Panc1 (cell line): ENCODE measurements around the gene MAPK4. TPM values are rescaled to one million over a fixed set of nuclear protein-coding genes. Genes with fewer than 3 reads are reported as not detected.

Experiments used
- ATAC-seq: fragments of 200-7000 bp; cut with Tn5 transposase; 2 replicates; pipeline ENCODE4 v1.9.1; 2020; ENCODE audit warnings: mild to moderate bottlenecking, moderate library complexity
- BruUV-seq: library from RNA; stranded (reverse); fragments of 400-500 nt; replicated peaks from 2 replicates; lab custom pipeline; 2021; lab: Mats Ljungman, UMichigan
- CTCF ChIA-PET: fragments of 300-600 bp; sonication (Branson Sonifier 250); formaldehyde crosslinking; loops from one replicate; lab custom pipeline; 2022; ENCODE audit warnings: antibody characterized with exemption; lab: Charles Lee
- POLR2A ChIA-PET: fragments of 300-600 bp; sonication (Branson Sonifier 250); formaldehyde crosslinking; loops from one replicate; lab custom pipeline; 2022; ENCODE audit warnings: antibody characterized with exemption; lab: Charles Lee
- DNase-seq: peaks from one replicate; pipeline ENCODE4 v3.0.0-alpha.2; 2010; ENCODE audit warnings: low read depth, low spot score
- H3K27ac ChIP-seq: 2 replicates; pipeline ENCODE4 v1.5.1; 2011; ENCODE audit warnings: mild to moderate bottlenecking, low read length, inconsistent platforms
- H3K27me3 ChIP-seq: fragments of 200-500 bp; sonication (Bioruptor generic); 2 replicates; pipeline ENCODE4 v1.6.0; 2014; ENCODE audit warnings: low read length, inconsistent platforms; ENCODE audit not compliant: control insufficient read depth, insufficient read depth
- H3K36me3 ChIP-seq: fragments of 200-500 bp; sonication (Bioruptor generic); 2 replicates; pipeline ENCODE4 v1.5.1; 2014; ENCODE audit warnings: inconsistent platforms, mild to moderate bottlenecking, low read length, moderate library complexity; ENCODE audit not compliant: control insufficient read depth, insufficient read depth
- H3K4me1 ChIP-seq: 2 replicates; pipeline ENCODE4 v1.5.1; 2011; ENCODE audit warnings: inconsistent platforms, mild to moderate bottlenecking, low read length, moderate library complexity; ENCODE audit not compliant: control insufficient read depth, insufficient read depth
- H3K4me3 ChIP-seq, 2 experiments: 2 replicates each; pipeline ENCODE4 v1.5.1; 2011 to 2012; ENCODE audit warnings: low read depth in 2 of 2, low read length in 2 of 2, mild to moderate bottlenecking in 2 of 2, inconsistent platforms in 1 of 2, moderate library complexity in 1 of 2
- H3K9me3 ChIP-seq: fragments of 200-500 bp; sonication (Bioruptor generic); 2 replicates; pipeline ENCODE4 v1.5.1; 2014; ENCODE audit warnings: low read depth, mild to moderate bottlenecking, inconsistent platforms, low read length, moderate library complexity; ENCODE audit not compliant: control insufficient read depth, insufficient read depth
- POLR2AphosphoS5 ChIP-seq: IDR thresholded peaks from 2 replicates; pipeline ENCODE4 v1.6.1; 2012; ENCODE audit warnings: mild to moderate bottlenecking, low read depth, low read length, moderate library complexity
- SIN3A ChIP-seq: IDR thresholded peaks from 2 replicates; pipeline ENCODE4 v1.6.1; 2012; ENCODE audit warnings: low read depth, mild to moderate bottlenecking, low read length, moderate library complexity, borderline replicate concordance; ENCODE audit not compliant: insufficient read depth
- TCF7L2 ChIP-seq: IDR thresholded peaks from 2 replicates; pipeline ENCODE4 v1.6.1; 2011; ENCODE audit warnings: mild to moderate bottlenecking, low read depth, low read length, inconsistent platforms
- in situ Hi-C: cut with HindIII; loops from 2 replicates; pipeline ENCODE4 v1.10.0; 2016; ENCODE audit warnings: low sequenced_read_pairs, low pct_unique_long_range_greater_than_20kb
- intact Hi-C: fragments of 100-400 bp; cut with micrococcal nuclease; formaldehyde crosslinking; loops from one replicate; pipeline ENCODE4 v1.10.0; 2022; ENCODE audit not compliant: unreplicated experiment
- total RNA-seq: library from RNA; stranded (reverse); gene quantifications from one replicate; pipeline ENCODE4 v1.2.1, GENCODE V29; 2021; ENCODE audit not compliant: unreplicated experiment
- TF ChIP-seq, protein P1 (sequence below): fragments of 450-650 bp; IDR thresholded peaks from 2 replicates; pipeline ENCODE4 v1.5.1; 2017; ENCODE audit warnings: mild to moderate bottlenecking
- TF ChIP-seq, protein P2 (sequence below), 2 experiments: IDR thresholded peaks; 2 replicates each; pipeline ENCODE4 v1.6.1; 2011 to 2012; ENCODE audit warnings: low read depth in 2 of 2, control low read depth in 1 of 2, low read length in 1 of 2, mild to moderate bottlenecking in 1 of 2, moderate library complexity in 1 of 2; ENCODE audit not compliant: insufficient read depth in 1 of 2

MAPK4 gene
- total RNA-seq, 1 experiment from 2014 or later: not detected

DNA sequence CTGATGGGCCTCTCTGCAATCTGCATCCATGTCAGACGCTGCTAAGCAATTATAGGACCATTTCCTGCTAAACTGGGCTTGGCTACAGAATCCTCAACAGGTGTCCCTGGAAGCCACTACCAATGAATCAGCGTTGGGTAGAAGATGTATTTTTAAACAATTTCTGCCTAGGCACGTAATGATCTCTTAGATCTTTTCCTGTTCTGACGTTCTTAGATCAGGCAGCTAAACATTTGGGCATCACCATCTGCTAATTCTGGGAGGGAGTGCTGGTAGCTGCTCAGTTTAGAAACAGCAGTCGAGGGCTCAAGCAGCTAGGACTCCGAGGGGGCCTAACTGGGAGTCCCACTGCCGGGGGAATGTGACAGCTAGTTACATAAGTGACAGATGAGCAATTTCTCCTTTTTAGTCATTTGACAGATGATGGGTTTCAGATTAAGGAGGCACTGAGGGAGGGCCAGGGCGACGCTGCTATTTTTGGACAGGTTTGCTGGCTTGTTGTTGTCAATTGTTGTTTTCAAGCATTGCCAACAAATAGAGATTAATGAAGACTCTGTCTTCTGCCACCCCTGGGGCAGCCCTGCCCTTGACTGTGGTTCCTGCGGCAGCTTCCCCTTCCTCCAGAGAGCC lies 167.2 kb downstream of the MAPK4 start:
- ATAC-seq: no peak
- BruUV-seq: no TSS peak

DNA sequence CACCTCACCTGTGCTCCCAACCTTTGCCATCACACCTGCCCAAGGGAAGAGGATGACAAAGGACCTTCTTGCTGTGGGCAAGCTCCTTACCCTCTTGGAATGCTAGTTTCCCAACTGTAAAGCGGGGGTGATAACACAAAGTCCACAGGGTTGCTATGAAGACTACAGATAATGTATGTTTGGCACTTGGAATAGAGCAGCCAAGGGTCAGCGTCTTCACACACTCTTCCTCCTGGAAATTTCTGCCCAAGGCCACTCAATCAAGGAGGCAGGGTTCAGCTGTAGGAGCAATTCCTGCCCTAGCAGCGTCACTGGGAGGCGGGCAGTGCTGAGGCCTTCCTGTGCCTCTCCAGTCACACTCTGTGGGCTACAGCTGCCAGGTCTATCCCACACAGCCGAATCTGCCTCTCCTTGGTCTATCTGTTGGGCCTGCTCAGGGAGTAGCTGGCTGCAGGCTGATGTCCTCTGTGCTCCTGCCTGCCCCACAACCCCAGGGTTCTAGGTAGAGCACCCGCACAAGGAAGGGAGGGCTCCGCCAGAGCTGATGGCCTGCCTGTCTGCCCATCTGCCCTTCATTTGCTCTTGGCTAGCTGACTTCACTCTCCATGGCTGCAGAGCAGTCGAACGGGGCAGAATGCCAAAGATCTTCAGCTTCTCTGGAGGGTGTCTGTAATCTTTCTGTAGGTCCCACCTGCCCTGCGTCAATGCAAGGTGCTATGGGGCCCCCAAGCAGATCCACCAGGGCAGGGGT lies 168.0 kb downstream of the MAPK4 start:
- no TSS peak for BruUV-seq
- H3K4me1 ChIP-seq: no peaks in the 10 kb centered on the region
- H3K36me3 ChIP-seq: no peaks in the 10 kb centered on the region
- no peaks in the 10 kb centered on the region for H3K27me3 ChIP-seq
- TF ChIP-seq, protein P1, sequence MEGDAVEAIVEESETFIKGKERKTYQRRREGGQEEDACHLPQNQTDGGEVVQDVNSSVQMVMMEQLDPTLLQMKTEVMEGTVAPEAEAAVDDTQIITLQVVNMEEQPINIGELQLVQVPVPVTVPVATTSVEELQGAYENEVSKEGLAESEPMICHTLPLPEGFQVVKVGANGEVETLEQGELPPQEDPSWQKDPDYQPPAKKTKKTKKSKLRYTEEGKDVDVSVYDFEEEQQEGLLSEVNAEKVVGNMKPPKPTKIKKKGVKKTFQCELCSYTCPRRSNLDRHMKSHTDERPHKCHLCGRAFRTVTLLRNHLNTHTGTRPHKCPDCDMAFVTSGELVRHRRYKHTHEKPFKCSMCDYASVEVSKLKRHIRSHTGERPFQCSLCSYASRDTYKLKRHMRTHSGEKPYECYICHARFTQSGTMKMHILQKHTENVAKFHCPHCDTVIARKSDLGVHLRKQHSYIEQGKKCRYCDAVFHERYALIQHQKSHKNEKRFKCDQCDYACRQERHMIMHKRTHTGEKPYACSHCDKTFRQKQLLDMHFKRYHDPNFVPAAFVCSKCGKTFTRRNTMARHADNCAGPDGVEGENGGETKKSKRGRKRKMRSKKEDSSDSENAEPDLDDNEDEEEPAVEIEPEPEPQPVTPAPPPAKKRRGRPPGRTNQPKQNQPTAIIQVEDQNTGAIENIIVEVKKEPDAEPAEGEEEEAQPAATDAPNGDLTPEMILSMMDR: no peak
- TF ChIP-seq POLR2AphosphoS5: no peak
- no peak for TF ChIP-seq TCF7L2
- TF ChIP-seq, protein P2, sequence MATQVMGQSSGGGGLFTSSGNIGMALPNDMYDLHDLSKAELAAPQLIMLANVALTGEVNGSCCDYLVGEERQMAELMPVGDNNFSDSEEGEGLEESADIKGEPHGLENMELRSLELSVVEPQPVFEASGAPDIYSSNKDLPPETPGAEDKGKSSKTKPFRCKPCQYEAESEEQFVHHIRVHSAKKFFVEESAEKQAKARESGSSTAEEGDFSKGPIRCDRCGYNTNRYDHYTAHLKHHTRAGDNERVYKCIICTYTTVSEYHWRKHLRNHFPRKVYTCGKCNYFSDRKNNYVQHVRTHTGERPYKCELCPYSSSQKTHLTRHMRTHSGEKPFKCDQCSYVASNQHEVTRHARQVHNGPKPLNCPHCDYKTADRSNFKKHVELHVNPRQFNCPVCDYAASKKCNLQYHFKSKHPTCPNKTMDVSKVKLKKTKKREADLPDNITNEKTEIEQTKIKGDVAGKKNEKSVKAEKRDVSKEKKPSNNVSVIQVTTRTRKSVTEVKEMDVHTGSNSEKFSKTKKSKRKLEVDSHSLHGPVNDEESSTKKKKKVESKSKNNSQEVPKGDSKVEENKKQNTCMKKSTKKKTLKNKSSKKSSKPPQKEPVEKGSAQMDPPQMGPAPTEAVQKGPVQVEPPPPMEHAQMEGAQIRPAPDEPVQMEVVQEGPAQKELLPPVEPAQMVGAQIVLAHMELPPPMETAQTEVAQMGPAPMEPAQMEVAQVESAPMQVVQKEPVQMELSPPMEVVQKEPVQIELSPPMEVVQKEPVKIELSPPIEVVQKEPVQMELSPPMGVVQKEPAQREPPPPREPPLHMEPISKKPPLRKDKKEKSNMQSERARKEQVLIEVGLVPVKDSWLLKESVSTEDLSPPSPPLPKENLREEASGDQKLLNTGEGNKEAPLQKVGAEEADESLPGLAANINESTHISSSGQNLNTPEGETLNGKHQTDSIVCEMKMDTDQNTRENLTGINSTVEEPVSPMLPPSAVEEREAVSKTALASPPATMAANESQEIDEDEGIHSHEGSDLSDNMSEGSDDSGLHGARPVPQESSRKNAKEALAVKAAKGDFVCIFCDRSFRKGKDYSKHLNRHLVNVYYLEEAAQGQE (IDR thresholded peaks at IDR 0.05; ENCODE audit: insufficient read depth in 1 of 2, low read depth in 2 of 2, low read length in 1 of 2): no peak
- no peak for TF ChIP-seq SIN3A
- CTCF ChIA-PET: no interaction called here
- POLR2A ChIA-PET: no interaction called here
- intact Hi-C loops: no loop called here
- DNase-seq (no peak), ATAC-seq (no peak)
- no peak overlapping the region for H3K27ac ChIP-seq
- H3K4me3 ChIP-seq: no peak overlapping the region
- H3K9me3 ChIP-seq: no peaks in the 10 kb centered on the region
- in situ Hi-C loops: no loop called here

More for the DNA sequence above, 167.2 kb downstream of the MAPK4 start:
- in situ Hi-C loops (no loop called here), intact Hi-C loops (no loop called here)
- POLR2A ChIA-PET: interaction anchor here (0.5 kb wide), 1 partner anchor 376 kb away, joined by 3 read pairs; no protein-coding TSS in a partner anchor
- H3K4me3 ChIP-seq: no peak overlapping the region
- no peaks in the 10 kb centered on the region for H3K36me3 ChIP-seq
- no peaks in the 10 kb centered on the region for H3K27me3 ChIP-seq
- no peaks in the 10 kb centered on the region for H3K9me3 ChIP-seq
- no peaks in the 10 kb centered on the region for H3K4me1 ChIP-seq
- TF ChIP-seq SIN3A (no peak), POLR2AphosphoS5 (no peak), TCF7L2 (no peak)
- TF ChIP-seq, protein P1: no peak
- TF ChIP-seq, protein P2 (IDR thresholded peaks at IDR 0.05; ENCODE audit: insufficient read depth in 1 of 2, low read depth in 2 of 2, low read length in 1 of 2): no peak
- H3K27ac ChIP-seq: no peak overlapping the region
- CTCF ChIA-PET: no interaction called here
- DNase-seq: no peak
